ENCODE results near the gene FBXL13. TPM values are rescaled to one million over a fixed set of nuclear protein-coding genes. Genes with fewer than 3 reads are reported as not detected.

The FBXL13 gene
- total and polyA plus RNA-seq, 2 of the 8 experiments (the other 6 are each of a cell fraction or from before 2014, with no cell fraction given): 1.2 to 2.8 TPM

- no peak for TF ChIP-seq CTBP2 (IDR thresholded peaks at IDR 0.05; ENCODE audit: borderline replicate concordance, insufficient read depth, insufficient read length, low read length)
- no peak for TF ChIP-seq PHF8 (conservative IDR thresholded peaks at IDR 0.05; ENCODE audit: low read depth, low read length)
Observed at GRCh38 chr7:102979670-102980069, 94.9 kb downstream of the FBXL13 start (continued).

Data from H1 (cell line).